ENCODE data around the gene SLC41A2.

DNA sequence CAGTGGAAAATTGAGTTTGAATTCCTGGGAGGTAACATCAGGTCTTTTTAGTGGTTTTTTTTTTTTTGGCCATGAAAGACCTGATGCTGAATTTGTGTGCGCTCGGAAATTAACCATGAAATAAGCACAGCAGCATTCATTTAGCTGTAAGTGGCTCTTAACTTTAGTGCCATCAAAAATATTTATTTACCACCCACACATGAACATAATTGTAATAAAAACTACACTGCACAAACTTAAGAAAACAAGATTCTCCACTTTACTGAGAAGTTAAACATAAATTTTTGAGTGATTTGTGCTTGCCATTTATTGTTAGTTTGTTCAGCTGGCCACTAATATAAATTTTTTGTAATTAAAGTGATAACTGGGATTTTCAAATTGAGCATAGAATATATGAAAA is 2.4 kb downstream of the SLC41A2 start:
- TF ChIP-seq KAT7 (CRISPR knock-in tag; IDR thresholded peaks at IDR 0.05; ENCODE audit: borderline replicate concordance) (no peak), ZNF423 (CRISPR knock-in tag; IDR thresholded peaks at IDR 0.05) (no peak), NFYB (CRISPR knock-in tag; conservative IDR thresholded peaks at IDR 0.05; ENCODE audit: low read depth) (no peak), FOXP1 (CRISPR knock-in tag; IDR thresholded peaks at IDR 0.05; ENCODE audit: borderline replicate concordance) (no peak), ESRRA (CRISPR knock-in tag; IDR thresholded peaks at IDR 0.05; ENCODE audit: borderline replicate concordance) (no peak), OVOL2 (CRISPR knock-in tag; IDR thresholded peaks at IDR 0.05; ENCODE audit: borderline replicate concordance) (no peak)
- TF ChIP-seq, protein P1, sequence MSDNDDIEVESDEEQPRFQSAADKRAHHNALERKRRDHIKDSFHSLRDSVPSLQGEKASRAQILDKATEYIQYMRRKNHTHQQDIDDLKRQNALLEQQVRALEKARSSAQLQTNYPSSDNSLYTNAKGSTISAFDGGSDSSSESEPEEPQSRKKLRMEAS (CRISPR knock-in tag; IDR thresholded peaks at IDR 0.05), result no peak
- TF ChIP-seq, protein P2, sequence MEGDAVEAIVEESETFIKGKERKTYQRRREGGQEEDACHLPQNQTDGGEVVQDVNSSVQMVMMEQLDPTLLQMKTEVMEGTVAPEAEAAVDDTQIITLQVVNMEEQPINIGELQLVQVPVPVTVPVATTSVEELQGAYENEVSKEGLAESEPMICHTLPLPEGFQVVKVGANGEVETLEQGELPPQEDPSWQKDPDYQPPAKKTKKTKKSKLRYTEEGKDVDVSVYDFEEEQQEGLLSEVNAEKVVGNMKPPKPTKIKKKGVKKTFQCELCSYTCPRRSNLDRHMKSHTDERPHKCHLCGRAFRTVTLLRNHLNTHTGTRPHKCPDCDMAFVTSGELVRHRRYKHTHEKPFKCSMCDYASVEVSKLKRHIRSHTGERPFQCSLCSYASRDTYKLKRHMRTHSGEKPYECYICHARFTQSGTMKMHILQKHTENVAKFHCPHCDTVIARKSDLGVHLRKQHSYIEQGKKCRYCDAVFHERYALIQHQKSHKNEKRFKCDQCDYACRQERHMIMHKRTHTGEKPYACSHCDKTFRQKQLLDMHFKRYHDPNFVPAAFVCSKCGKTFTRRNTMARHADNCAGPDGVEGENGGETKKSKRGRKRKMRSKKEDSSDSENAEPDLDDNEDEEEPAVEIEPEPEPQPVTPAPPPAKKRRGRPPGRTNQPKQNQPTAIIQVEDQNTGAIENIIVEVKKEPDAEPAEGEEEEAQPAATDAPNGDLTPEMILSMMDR (IDR thresholded peaks at IDR 0.05), result no peak
- TF ChIP-seq, protein P3, sequence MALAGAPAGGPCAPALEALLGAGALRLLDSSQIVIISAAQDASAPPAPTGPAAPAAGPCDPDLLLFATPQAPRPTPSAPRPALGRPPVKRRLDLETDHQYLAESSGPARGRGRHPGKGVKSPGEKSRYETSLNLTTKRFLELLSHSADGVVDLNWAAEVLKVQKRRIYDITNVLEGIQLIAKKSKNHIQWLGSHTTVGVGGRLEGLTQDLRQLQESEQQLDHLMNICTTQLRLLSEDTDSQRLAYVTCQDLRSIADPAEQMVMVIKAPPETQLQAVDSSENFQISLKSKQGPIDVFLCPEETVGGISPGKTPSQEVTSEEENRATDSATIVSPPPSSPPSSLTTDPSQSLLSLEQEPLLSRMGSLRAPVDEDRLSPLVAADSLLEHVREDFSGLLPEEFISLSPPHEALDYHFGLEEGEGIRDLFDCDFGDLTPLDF (CRISPR knock-in tag; IDR thresholded peaks at IDR 0.05), result no peak
- TF ChIP-seq, protein P4, sequence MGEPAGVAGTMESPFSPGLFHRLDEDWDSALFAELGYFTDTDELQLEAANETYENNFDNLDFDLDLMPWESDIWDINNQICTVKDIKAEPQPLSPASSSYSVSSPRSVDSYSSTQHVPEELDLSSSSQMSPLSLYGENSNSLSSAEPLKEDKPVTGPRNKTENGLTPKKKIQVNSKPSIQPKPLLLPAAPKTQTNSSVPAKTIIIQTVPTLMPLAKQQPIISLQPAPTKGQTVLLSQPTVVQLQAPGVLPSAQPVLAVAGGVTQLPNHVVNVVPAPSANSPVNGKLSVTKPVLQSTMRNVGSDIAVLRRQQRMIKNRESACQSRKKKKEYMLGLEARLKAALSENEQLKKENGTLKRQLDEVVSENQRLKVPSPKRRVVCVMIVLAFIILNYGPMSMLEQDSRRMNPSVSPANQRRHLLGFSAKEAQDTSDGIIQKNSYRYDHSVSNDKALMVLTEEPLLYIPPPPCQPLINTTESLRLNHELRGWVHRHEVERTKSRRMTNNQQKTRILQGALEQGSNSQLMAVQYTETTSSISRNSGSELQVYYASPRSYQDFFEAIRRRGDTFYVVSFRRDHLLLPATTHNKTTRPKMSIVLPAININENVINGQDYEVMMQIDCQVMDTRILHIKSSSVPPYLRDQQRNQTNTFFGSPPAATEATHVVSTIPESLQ (CRISPR knock-in tag; IDR thresholded peaks at IDR 0.05), result no peak
- TF ChIP-seq, protein P5, sequence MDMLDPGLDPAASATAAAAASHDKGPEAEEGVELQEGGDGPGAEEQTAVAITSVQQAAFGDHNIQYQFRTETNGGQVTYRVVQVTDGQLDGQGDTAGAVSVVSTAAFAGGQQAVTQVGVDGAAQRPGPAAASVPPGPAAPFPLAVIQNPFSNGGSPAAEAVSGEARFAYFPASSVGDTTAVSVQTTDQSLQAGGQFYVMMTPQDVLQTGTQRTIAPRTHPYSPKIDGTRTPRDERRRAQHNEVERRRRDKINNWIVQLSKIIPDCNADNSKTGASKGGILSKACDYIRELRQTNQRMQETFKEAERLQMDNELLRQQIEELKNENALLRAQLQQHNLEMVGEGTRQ (CRISPR knock-in tag; IDR thresholded peaks at IDR 0.05), result no peak
- TF ChIP-seq, protein P6, sequence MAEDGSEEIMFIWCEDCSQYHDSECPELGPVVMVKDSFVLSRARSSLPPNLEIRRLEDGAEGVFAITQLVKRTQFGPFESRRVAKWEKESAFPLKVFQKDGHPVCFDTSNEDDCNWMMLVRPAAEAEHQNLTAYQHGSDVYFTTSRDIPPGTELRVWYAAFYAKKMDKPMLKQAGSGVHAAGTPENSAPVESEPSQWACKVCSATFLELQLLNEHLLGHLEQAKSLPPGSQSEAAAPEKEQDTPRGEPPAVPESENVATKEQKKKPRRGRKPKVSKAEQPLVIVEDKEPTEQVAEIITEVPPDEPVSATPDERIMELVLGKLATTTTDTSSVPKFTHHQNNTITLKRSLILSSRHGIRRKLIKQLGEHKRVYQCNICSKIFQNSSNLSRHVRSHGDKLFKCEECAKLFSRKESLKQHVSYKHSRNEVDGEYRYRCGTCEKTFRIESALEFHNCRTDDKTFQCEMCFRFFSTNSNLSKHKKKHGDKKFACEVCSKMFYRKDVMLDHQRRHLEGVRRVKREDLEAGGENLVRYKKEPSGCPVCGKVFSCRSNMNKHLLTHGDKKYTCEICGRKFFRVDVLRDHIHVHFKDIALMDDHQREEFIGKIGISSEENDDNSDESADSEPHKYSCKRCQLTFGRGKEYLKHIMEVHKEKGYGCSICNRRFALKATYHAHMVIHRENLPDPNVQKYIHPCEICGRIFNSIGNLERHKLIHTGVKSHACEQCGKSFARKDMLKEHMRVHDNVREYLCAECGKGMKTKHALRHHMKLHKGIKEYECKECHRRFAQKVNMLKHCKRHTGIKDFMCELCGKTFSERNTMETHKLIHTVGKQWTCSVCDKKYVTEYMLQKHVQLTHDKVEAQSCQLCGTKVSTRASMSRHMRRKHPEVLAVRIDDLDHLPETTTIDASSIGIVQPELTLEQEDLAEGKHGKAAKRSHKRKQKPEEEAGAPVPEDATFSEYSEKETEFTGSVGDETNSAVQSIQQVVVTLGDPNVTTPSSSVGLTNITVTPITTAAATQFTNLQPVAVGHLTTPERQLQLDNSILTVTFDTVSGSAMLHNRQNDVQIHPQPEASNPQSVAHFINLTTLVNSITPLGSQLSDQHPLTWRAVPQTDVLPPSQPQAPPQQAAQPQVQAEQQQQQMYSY (CRISPR knock-in tag; IDR thresholded peaks at IDR 0.05), result no peak
- TF ChIP-seq, protein P7, sequence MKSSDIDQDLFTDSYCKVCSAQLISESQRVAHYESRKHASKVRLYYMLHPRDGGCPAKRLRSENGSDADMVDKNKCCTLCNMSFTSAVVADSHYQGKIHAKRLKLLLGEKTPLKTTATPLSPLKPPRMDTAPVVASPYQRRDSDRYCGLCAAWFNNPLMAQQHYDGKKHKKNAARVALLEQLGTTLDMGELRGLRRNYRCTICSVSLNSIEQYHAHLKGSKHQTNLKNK (CRISPR knock-in tag; IDR thresholded peaks at IDR 0.05), result no peak
